Neuronal stem cell (in vitro differentiated cells): Measurements from ENCODE around the gene UBAC2.

Experiments
- DNase-seq: peaks from one replicate; pipeline ENCODE4 v3.0.0-alpha.2; 2013; ENCODE audit warnings: low spot score
- H2AFZ ChIP-seq: one replicate; pipeline ENCODE4 v1.6.1; 2013; ENCODE audit warnings: mild to moderate bottlenecking, low read length, inconsistent platforms
- H2AK5ac ChIP-seq: 2 replicates; pipeline ENCODE4 v1.6.1; 2013; ENCODE audit warnings: low read depth, mild to moderate bottlenecking, inconsistent platforms, low read length, moderate library complexity, mixed read lengths
- H2BK120ac ChIP-seq: 2 replicates; pipeline ENCODE4 v1.6.1; 2013; ENCODE audit warnings: low read depth, mild to moderate bottlenecking, inconsistent platforms, low read length, moderate library complexity, mixed read lengths
- H2BK12ac ChIP-seq: one replicate; pipeline ENCODE4 v1.6.1; 2013; ENCODE audit warnings: low read length, inconsistent platforms
- H2BK15ac ChIP-seq: 2 replicates; pipeline ENCODE4 v1.6.1; 2013; ENCODE audit warnings: mild to moderate bottlenecking, low read length, inconsistent platforms, mixed read lengths
- H2BK5ac ChIP-seq: one replicate; pipeline ENCODE4 v1.6.1; 2013; ENCODE audit warnings: inconsistent platforms, mild to moderate bottlenecking, low read length, moderate library complexity
- H3K14ac ChIP-seq: one replicate; pipeline ENCODE4 v1.6.1; 2013; ENCODE audit warnings: low read length, inconsistent platforms
- H3K18ac ChIP-seq: 2 replicates; pipeline ENCODE4 v1.6.1; 2013; ENCODE audit warnings: low read length, inconsistent platforms
- H3K23ac ChIP-seq: 2 replicates; pipeline ENCODE4 v1.6.1; 2013; ENCODE audit warnings: low read depth, mild to moderate bottlenecking, mixed read lengths, low read length, inconsistent platforms; ENCODE audit not compliant: poor library complexity
- H3K27ac ChIP-seq: replicated peaks from 3 replicates; pipeline ENCODE4 v1.5.1; 2013; ENCODE audit warnings: low read length, inconsistent platforms
- H3K27me3 ChIP-seq, 3 experiments: 2 replicates each; pipeline ENCODE4 v1.6.1; 2013; ENCODE audit warnings: low read length in 3 of 3, mild to moderate bottlenecking in 2 of 3, inconsistent platforms in 1 of 3, low read depth in 1 of 3, mixed read lengths in 1 of 3, moderate library complexity in 1 of 3; ENCODE audit not compliant: control insufficient read depth in 3 of 3, insufficient read depth in 3 of 3
- H3K36me3 ChIP-seq, 2 donors: replicated peaks in 1 of 2; 2 replicates each; pipeline ENCODE4 v1.6.1; 2013; ENCODE audit warnings: low read length in 2 of 2; ENCODE audit not compliant: control insufficient read depth in 2 of 2, insufficient read depth in 2 of 2
- H3K4ac ChIP-seq: 2 replicates; pipeline ENCODE4 v1.6.1; 2013; ENCODE audit warnings: inconsistent platforms, mild to moderate bottlenecking, low read length, moderate library complexity
- H3K4me1 ChIP-seq, 2 donors: 1 replicate in 1 of 2; 2 replicates in 1 of 2; pipeline ENCODE4 v1.6.1; 2013; ENCODE audit warnings: low read length in 2 of 2, low read depth in 1 of 2; ENCODE audit not compliant: control insufficient read depth in 2 of 2, insufficient read depth in 1 of 2
- H3K4me2 ChIP-seq: one replicate; pipeline ENCODE4 v1.6.1; 2013; ENCODE audit warnings: mild to moderate bottlenecking, low read length, inconsistent platforms; ENCODE audit not compliant: insufficient read depth, poor library complexity, severe bottlenecking
- H3K4me3 ChIP-seq, 2 donors: 2 replicates each; pipeline ENCODE4 v1.5.1; 2013; ENCODE audit warnings: low read length in 2 of 2, mild to moderate bottlenecking in 2 of 2, inconsistent platforms in 1 of 2, moderate library complexity in 1 of 2
- H3K79me1 ChIP-seq: one replicate; pipeline ENCODE4 v1.6.1; 2013; ENCODE audit warnings: low read depth, mild to moderate bottlenecking, inconsistent platforms, low read length, moderate library complexity
- H3K9ac ChIP-seq: one replicate; pipeline ENCODE4 v1.6.1; 2013; ENCODE audit warnings: mild to moderate bottlenecking, low read depth, low read length, inconsistent platforms; ENCODE audit not compliant: poor library complexity
- H3K9me3 ChIP-seq, 2 donors: replicated peaks in 1 of 2; 2 replicates each; pipeline versions ENCODE3 to v1.6.1; 2013; ENCODE audit warnings: low read length in 2 of 2, mild to moderate bottlenecking in 2 of 2, inconsistent platforms in 1 of 2, low read depth in 1 of 2, mixed read lengths in 1 of 2, moderate library complexity in 1 of 2; ENCODE audit not compliant: control insufficient read depth in 2 of 2, insufficient read depth in 1 of 2
- H4K8ac ChIP-seq: one replicate; pipeline ENCODE4 v1.6.1; 2013; ENCODE audit warnings: low read depth, mild to moderate bottlenecking, inconsistent platforms, low read length, moderate library complexity
- H4K91ac ChIP-seq: one replicate; pipeline ENCODE4 v1.6.1; 2013; ENCODE audit warnings: low read length, low read depth, mild to moderate bottlenecking, inconsistent platforms; ENCODE audit not compliant: poor library complexity
- WGBS, 2 donors: extraction: QIAGEN DNeasy Blood & Tissue Kit; methylation state at CpG; one replicate each; pipeline ENCODE4 v1.1.7; 2013; ENCODE audit warnings: missing lambda C conversion rate in 2 of 2, mixed read lengths in 1 of 2; ENCODE audit not compliant: insufficient read length in 2 of 2, insufficient replicate concordance in 1 of 2; ENCODE audit errors: extremely low coverage in 2 of 2; 5-methylcytosine and 5-hydroxymethylcytosine counted together

UBAC2 gene

GRCh38 chr13:99269627-99270241 is 69.1 kb downstream of the UBAC2 start:
- peaks cover 4 to 6% of the 10 kb centered on the region in 2 donors for H3K36me3 ChIP-seq
- no peak for DNase-seq
- peaks cover 3% of the 10 kb centered on the region for H3K79me1 ChIP-seq
- H4K91ac ChIP-seq, result no peak overlapping the region
- no peak overlapping the region for H3K23ac ChIP-seq
- no peak overlapping the region for H2AFZ ChIP-seq
- no peak overlapping the region for H3K14ac ChIP-seq
- no peak overlapping the region for H3K4ac ChIP-seq
- no peak overlapping the region for H3K9ac ChIP-seq
- no peak overlapping the region for H3K4me3 ChIP-seq
- H2AK5ac ChIP-seq, result no peak overlapping the region
- no peak overlapping the region for H3K18ac ChIP-seq
- H2BK12ac ChIP-seq, result no peak overlapping the region
- H4K8ac ChIP-seq, result no peak overlapping the region
- no peak overlapping the region for H2BK15ac ChIP-seq
- H3K4me1 ChIP-seq, result peaks cover 0 to 2% of the 10 kb centered on the region in 2 donors
- no peak overlapping the region for H3K4me2 ChIP-seq
- H2BK5ac ChIP-seq, result no peak overlapping the region
- H3K27me3 ChIP-seq, result no peaks in the 10 kb centered on the region
- no peak overlapping the region for H3K27ac ChIP-seq
- H2BK120ac ChIP-seq, result no peak overlapping the region
- H3K9me3 ChIP-seq, result peaks cover 4 to 6% of the 10 kb centered on the region in 2 donors
- no CpG with 5 or more reads among the region's 3 CpGs for WGBS, 2 donors

- Histone ChIP-seq H3K4ac (no peak overlapping the region), H3K23ac (no peak overlapping the region), H2BK5ac (no peak overlapping the region), H2AFZ (no peak overlapping the region), H3K79me1 (peaks cover 3% of the 10 kb centered on the region), H3K14ac (no peak overlapping the region), H4K8ac (no peak overlapping the region), H3K9ac (no peak overlapping the region), H3K18ac (no peak overlapping the region), H3K36me3 (peaks cover 7 to 10% of the 10 kb centered on the region in 2 donors), H2AK5ac (no peak overlapping the region), H2BK120ac (no peak overlapping the region), H3K27ac (no peak overlapping the region), H3K4me3 (no peak overlapping the region), H3K9me3 (peaks cover 4 to 6% of the 10 kb centered on the region in 2 donors), H4K91ac (no peak overlapping the region), H3K4me1 (peaks cover 0 to under 1% of the 10 kb centered on the region in 2 donors), H2BK12ac (no peak overlapping the region), H2BK15ac (no peak overlapping the region), H3K27me3 (no peaks in the 10 kb centered on the region), H3K4me2 (no peak overlapping the region)
- no peak for DNase-seq
- WGBS, 2 donors, result no CpG with 5 or more reads among the region's 2 CpGs
Measured at GRCh38 chr13:99270518-99270917, 69.9 kb downstream of the UBAC2 start.

GRCh38 chr13:99271249-99271648 is 70.6 kb downstream of the UBAC2 start:
- Histone ChIP-seq H3K9me3 (peaks cover 4 to 6% of the 10 kb centered on the region in 2 donors), H2BK5ac (no peak overlapping the region), H3K9ac (no peak overlapping the region), H3K4me3 (no peak overlapping the region), H3K4me2 (no peak overlapping the region), H2BK120ac (no peak overlapping the region), H3K23ac (no peak overlapping the region), H4K91ac (no peak overlapping the region), H2AK5ac (no peak overlapping the region), H3K4me1 (no peaks in the 10 kb centered on the region), H3K14ac (no peak overlapping the region), H3K4ac (no peak overlapping the region), H4K8ac (no peak overlapping the region), H3K27me3 (no peaks in the 10 kb centered on the region), H3K36me3 (peaks cover 7 to 14% of the 10 kb centered on the region in 2 donors), H2BK15ac (no peak overlapping the region), H2AFZ (no peak overlapping the region), H3K79me1 (peaks cover 3% of the 10 kb centered on the region), H3K18ac (no peak overlapping the region), H2BK12ac (no peak overlapping the region), H3K27ac (no peak overlapping the region)
- DNase-seq, result no peak
- WGBS, 2 donors, result no CpG with 5 or more reads among the region's 3 CpGs

- Histone ChIP-seq H3K79me1 (peaks cover 3% of the 10 kb centered on the region), H3K4me3 (no peak overlapping the region), H3K4me1 (no peaks in the 10 kb centered on the region), H3K27me3 (no peaks in the 10 kb centered on the region), H4K91ac (no peak overlapping the region), H3K18ac (no peak overlapping the region), H3K9ac (no peak overlapping the region), H3K36me3 (peaks cover 7 to 14% of the 10 kb centered on the region in 2 donors), H2BK15ac (no peak overlapping the region), H3K9me3 (peaks cover 4 to 6% of the 10 kb centered on the region in 2 donors), H4K8ac (peak overlapping the region; percentile 26), H3K4ac (no peak overlapping the region), H3K23ac (no peak overlapping the region), H2AK5ac (no peak overlapping the region), H2BK12ac (no peak overlapping the region), H3K14ac (no peak overlapping the region), H2AFZ (no peak overlapping the region), H2BK5ac (no peak overlapping the region), H3K27ac (no peak overlapping the region), H3K4me2 (no peak overlapping the region), H2BK120ac (no peak overlapping the region)
- no peak for DNase-seq
- no CpG with 5 or more reads among the region's 2 CpGs for WGBS, 2 donors
Measured at GRCh38 chr13:99272481-99272880, 71.8 kb downstream of the UBAC2 start.
